ENCODE results near the gene KPNA6. TPM values are rescaled to one million over a fixed set of nuclear protein-coding genes. Genes with fewer than 3 reads are reported as not detected.

Gene KPNA6
- total and polyA plus RNA-seq, 2 of the 13 experiments (the other 11 are each of a cell fraction or from before 2014, with no cell fraction given): 22.0 to 47.5 TPM

DNA sequence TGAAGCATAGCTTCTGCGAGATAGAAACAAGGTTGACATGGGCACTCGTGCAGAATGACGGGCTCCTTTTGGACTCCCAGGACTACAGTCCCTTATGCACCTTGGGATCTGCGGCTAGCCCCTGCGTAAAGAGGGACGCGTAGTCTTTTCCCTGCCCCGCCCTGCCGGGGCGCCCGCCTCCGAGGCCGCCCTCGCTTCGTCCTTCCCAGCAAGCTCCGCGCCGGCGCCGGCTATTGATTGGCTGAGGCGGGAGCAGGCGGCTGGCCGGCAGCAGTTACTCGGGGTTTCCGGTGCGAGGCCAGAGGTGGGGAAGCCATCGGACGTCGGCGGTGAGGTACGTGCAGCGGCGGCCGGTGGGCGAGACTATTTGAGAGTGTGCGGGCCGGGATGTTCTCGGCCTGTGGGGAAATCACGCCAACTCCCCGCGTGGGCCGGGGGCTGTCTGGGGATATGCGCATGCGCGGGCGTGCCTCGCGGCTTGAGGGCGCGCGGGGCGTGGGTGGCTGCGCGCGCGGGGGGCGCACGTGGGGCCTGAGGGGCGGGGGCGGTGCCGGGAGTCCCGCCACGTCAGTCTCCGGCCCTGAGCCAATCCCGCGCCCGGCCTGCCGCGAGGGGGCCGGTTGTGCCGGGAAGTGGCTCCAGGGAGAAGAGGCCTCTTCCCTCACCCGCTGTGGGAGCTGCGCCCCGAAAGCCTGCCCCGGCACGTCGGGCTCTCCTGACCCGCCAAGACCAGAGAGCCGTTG, 71.8 kb downstream of the KPNA6 start, which contains the start of gene TXLNA (continued):
- TF ChIP-seq ZNF724P (CRISPR knock-in tag; IDR thresholded peaks at IDR 0.05; ENCODE audit: borderline replicate concordance) (peak; percentile 64; the same call in 1 of the 2 replicates), BCL6 (CRISPR knock-in tag; IDR thresholded peaks at IDR 0.05) (no peak), ZMYM4 (CRISPR knock-in tag; IDR thresholded peaks at IDR 0.05) (peak; percentile 79), IKZF1 (IDR thresholded peaks at IDR 0.05) (no peak), ZNF124 (CRISPR knock-in tag; IDR thresholded peaks at IDR 0.05) (peak; percentile 86; the same call in 1 of the 2 replicates), RORA (CRISPR knock-in tag; IDR thresholded peaks at IDR 0.05) (no peak), PTBP1 (IDR thresholded peaks at IDR 0.05; ENCODE audit: low read depth, low read length, poor library complexity, severe bottlenecking) (no peak)
- TF ChIP-seq, protein P1, sequence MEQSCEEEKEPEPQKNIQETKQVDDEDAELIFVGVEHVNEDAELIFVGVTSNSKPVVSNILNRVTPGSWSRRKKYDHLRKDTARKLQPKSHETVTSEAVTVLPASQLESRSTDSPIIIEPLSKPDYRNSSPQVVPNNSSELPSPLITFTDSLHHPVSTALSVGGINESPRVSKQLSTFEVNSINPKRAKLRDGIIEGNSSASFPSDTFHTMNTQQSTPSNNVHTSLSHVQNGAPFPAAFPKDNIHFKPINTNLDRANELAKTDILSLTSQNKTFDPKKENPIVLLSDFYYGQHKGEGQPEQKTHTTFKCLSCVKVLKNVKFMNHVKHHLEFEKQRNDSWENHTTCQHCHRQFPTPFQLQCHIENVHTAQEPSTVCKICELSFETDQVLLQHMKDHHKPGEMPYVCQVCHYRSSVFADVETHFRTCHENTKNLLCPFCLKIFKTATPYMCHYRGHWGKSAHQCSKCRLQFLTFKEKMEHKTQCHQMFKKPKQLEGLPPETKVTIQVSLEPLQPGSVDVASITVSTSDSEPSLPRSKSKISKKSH (CRISPR knock-in tag; IDR thresholded peaks at IDR 0.05; ENCODE audit: borderline replicate concordance): peak; percentile 83; the same call in 1 of the 2 replicates
- TF ChIP-seq, protein P2, sequence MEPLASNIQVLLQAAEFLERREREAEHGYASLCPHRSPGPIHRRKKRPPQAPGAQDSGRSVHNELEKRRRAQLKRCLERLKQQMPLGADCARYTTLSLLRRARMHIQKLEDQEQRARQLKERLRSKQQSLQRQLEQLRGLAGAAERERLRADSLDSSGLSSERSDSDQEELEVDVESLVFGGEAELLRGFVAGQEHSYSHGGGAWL (CRISPR knock-in tag; IDR thresholded peaks at IDR 0.05): peak; percentile 96
- TF ChIP-seq, protein P3, sequence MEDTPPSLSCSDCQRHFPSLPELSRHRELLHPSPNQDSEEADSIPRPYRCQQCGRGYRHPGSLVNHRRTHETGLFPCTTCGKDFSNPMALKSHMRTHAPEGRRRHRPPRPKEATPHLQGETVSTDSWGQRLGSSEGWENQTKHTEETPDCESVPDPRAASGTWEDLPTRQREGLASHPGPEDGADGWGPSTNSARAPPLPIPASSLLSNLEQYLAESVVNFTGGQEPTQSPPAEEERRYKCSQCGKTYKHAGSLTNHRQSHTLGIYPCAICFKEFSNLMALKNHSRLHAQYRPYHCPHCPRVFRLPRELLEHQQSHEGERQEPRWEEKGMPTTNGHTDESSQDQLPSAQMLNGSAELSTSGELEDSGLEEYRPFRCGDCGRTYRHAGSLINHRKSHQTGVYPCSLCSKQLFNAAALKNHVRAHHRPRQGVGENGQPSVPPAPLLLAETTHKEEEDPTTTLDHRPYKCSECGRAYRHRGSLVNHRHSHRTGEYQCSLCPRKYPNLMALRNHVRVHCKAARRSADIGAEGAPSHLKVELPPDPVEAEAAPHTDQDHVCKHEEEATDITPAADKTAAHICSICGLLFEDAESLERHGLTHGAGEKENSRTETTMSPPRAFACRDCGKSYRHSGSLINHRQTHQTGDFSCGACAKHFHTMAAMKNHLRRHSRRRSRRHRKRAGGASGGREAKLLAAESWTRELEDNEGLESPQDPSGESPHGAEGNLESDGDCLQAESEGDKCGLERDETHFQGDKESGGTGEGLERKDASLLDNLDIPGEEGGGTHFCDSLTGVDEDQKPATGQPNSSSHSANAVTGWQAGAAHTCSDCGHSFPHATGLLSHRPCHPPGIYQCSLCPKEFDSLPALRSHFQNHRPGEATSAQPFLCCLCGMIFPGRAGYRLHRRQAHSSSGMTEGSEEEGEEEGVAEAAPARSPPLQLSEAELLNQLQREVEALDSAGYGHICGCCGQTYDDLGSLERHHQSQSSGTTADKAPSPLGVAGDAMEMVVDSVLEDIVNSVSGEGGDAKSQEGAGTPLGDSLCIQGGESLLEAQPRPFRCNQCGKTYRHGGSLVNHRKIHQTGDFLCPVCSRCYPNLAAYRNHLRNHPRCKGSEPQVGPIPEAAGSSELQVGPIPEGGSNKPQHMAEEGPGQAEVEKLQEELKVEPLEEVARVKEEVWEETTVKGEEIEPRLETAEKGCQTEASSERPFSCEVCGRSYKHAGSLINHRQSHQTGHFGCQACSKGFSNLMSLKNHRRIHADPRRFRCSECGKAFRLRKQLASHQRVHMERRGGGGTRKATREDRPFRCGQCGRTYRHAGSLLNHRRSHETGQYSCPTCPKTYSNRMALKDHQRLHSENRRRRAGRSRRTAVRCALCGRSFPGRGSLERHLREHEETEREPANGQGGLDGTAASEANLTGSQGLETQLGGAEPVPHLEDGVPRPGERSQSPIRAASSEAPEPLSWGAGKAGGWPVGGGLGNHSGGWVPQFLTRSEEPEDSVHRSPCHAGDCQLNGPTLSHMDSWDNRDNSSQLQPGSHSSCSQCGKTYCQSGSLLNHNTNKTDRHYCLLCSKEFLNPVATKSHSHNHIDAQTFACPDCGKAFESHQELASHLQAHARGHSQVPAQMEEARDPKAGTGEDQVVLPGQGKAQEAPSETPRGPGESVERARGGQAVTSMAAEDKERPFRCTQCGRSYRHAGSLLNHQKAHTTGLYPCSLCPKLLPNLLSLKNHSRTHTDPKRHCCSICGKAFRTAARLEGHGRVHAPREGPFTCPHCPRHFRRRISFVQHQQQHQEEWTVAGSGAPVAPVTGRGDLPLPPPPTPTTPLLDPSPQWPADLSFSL (CRISPR knock-in tag; IDR thresholded peaks at IDR 0.05): no peak
- TF ChIP-seq, protein P4, sequence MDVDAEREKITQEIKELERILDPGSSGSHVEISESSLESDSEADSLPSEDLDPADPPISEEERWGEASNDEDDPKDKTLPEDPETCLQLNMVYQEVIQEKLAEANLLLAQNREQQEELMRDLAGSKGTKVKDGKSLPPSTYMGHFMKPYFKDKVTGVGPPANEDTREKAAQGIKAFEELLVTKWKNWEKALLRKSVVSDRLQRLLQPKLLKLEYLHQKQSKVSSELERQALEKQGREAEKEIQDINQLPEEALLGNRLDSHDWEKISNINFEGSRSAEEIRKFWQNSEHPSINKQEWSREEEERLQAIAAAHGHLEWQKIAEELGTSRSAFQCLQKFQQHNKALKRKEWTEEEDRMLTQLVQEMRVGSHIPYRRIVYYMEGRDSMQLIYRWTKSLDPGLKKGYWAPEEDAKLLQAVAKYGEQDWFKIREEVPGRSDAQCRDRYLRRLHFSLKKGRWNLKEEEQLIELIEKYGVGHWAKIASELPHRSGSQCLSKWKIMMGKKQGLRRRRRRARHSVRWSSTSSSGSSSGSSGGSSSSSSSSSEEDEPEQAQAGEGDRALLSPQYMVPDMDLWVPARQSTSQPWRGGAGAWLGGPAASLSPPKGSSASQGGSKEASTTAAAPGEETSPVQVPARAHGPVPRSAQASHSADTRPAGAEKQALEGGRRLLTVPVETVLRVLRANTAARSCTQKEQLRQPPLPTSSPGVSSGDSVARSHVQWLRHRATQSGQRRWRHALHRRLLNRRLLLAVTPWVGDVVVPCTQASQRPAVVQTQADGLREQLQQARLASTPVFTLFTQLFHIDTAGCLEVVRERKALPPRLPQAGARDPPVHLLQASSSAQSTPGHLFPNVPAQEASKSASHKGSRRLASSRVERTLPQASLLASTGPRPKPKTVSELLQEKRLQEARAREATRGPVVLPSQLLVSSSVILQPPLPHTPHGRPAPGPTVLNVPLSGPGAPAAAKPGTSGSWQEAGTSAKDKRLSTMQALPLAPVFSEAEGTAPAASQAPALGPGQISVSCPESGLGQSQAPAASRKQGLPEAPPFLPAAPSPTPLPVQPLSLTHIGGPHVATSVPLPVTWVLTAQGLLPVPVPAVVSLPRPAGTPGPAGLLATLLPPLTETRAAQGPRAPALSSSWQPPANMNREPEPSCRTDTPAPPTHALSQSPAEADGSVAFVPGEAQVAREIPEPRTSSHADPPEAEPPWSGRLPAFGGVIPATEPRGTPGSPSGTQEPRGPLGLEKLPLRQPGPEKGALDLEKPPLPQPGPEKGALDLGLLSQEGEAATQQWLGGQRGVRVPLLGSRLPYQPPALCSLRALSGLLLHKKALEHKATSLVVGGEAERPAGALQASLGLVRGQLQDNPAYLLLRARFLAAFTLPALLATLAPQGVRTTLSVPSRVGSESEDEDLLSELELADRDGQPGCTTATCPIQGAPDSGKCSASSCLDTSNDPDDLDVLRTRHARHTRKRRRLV (CRISPR knock-in tag; IDR thresholded peaks at IDR 0.05): peak; percentile 51; the same call in 1 of the 2 replicates
